ENCODE data around the gene ATXN10.

DNA sequence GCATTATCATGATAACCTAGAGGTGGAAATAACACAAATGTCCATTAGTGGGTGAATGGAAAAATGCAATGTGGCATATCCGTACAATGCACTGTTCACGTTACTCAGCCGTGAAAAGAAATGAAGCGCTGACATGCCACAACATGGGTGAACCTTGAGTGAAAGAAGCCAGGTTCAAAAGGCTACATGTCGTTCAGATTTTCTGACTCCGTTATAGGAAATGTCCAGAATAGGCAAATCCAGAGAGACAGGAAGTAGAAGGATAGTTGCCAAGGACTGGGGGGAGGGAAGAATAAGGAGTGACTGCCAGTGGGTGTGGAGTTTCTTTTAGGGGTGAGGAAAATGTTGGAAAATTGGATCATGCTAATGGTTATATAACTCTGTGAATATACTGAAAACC, 133.8 kb downstream of the ATXN10 start:
- TF ChIP-seq, protein P1, sequence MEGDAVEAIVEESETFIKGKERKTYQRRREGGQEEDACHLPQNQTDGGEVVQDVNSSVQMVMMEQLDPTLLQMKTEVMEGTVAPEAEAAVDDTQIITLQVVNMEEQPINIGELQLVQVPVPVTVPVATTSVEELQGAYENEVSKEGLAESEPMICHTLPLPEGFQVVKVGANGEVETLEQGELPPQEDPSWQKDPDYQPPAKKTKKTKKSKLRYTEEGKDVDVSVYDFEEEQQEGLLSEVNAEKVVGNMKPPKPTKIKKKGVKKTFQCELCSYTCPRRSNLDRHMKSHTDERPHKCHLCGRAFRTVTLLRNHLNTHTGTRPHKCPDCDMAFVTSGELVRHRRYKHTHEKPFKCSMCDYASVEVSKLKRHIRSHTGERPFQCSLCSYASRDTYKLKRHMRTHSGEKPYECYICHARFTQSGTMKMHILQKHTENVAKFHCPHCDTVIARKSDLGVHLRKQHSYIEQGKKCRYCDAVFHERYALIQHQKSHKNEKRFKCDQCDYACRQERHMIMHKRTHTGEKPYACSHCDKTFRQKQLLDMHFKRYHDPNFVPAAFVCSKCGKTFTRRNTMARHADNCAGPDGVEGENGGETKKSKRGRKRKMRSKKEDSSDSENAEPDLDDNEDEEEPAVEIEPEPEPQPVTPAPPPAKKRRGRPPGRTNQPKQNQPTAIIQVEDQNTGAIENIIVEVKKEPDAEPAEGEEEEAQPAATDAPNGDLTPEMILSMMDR (conservative IDR thresholded peaks at IDR 0.05 in 1 of 2, IDR thresholded peaks at IDR 0.05 in 1 of 2; ENCODE audit: low read depth in 1 of 2, low read length in 2 of 2), result no peak
- TF ChIP-seq EZH2 (IDR thresholded peaks at IDR 0.05; ENCODE audit: low read length, missing control alignments), result no peak

All from fibroblast of lung (primary cell).